Activated T-cell treated with anti-CD3 and anti-CD28 coated beads for 1 hour (primary cell): ENCODE measurements around the gene ITPR3.

Source experiments
- DNase-seq: peaks from one replicate; pipeline ENCODE4 v3.0.0-alpha.2; 2020; ENCODE audit warnings: low read depth

Gene ITPR3

DNA sequence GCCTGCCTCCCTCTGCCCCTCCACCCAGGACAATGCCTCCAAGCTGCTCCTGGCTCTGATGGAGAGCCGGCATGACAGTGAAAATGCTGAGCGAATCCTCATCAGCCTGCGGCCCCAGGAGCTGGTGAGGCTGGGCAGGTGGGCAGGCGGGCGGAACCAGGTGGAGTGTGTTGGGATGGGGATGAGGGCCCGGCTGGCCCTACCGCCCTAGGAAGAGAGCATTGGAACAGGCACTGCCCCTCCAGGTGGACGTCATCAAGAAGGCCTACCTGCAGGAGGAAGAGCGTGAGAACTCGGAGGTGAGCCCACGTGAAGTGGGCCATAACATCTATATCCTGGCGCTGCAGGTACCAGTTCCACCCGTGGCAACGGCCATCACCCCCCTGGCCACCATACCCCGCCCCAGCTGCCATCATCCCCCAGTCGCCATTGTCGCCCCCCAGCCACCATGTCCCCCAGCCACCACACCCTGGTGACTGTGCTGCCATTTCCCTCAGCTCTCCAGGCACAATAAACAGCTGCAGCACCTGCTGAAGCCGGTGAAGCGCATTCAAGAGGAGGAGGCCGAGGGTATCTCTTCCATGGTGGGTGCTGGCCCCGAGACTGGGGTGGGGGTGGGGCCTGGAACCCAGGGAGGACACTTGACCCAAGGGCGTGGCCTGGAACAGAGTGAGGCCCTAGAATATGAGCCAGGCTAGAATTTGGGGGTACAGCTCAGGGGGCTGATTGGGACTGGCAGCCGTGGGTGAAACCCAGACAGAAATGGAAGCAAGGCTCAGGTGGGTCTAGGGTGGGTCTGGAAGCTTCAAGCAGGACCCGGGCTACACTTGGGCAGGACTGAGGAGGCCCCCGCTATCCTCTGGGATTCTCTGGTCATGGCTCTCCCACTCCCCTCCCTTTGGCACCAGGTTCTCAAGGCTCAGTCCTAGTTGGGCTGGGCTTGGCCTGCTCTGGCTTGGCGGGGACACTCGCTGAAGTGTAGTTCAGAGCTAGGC lies 66.2 kb downstream of the ITPR3 start:
- DNase-seq = no peak

- DNase-seq = no peak
Measured at GRCh38 chr6:33688006-33688405, 66.9 kb downstream of the ITPR3 start.

DNA sequence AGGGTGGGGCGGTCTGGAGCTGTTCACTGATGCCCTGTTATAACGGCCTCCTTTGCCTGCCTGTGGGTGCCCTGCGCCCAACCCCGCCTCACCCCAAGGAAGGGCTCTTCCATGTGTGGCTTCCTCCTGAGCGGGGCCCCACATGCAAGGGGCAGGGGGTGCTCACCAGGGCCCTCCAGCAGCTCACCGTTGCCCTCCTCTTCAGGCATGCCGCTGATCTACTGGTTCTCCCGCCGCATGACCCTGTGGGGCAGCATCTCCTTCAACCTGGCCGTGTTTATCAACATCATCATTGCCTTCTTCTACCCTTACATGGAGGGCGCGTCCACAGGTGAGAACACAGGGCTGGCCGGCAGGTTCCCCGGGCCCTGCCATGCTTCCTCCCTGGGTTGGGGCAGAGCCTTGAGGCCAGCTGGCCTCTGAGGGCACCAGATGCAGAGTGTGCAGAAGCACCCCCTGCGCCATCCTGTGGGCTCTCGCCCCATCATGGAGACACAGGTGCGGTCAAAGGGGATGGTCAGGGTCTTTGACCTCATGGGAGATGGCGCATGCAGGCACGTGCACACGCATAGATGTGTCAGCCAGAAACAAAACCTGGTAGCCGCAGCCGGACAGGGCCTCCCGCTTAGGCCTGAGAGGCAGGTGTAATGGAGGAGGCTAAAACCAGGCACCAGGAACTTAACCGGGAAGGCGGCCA lies 67.5 kb downstream of the ITPR3 start:
- no peak for DNase-seq

GRCh38 chr6:33689148-33689494 lies 68.0 kb downstream of the ITPR3 start:
- DNase-seq = no peak

DNA sequence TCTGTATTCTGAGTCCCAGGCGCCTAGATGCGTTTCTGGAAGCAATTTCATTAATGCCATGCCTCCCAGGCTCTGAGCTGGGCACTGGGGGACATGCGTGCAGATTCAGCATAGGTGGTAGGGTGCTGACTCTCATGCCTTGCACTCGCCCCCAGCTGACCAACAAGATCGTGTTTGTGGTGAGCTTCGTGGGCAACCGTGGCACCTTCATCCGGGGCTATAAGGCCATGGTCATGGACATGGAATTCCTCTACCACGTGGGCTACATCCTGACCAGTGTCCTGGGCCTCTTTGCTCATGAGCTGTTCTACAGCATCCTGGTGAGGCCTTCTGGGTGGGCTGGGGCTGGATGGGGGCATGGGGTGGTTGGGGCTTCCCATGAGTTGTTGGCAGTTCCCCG lies 68.8 kb downstream of the ITPR3 start:
- no peak for DNase-seq

DNA sequence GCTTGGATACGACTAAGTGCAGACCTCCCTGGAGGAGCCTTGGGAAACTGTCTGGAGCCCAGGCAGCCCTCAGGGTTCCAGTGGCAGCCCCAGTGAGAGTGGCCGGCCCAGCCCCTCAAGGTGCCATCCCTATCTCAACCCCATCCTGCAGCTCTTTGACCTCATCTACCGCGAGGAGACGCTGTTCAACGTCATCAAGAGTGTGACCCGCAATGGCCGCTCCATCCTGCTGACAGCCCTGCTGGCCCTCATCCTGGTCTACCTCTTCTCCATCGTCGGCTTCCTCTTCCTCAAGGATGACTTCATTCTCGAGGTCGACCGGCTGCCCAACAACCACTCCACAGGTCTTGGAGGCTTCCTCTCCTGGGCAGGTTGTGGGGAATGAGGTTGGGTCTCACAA lies 69.6 kb downstream of the ITPR3 start:
- DNase-seq = no peak

- no peak for DNase-seq
Measured at GRCh38 chr6:33691456-33692077, 70.4 kb downstream of the ITPR3 start.

DNA sequence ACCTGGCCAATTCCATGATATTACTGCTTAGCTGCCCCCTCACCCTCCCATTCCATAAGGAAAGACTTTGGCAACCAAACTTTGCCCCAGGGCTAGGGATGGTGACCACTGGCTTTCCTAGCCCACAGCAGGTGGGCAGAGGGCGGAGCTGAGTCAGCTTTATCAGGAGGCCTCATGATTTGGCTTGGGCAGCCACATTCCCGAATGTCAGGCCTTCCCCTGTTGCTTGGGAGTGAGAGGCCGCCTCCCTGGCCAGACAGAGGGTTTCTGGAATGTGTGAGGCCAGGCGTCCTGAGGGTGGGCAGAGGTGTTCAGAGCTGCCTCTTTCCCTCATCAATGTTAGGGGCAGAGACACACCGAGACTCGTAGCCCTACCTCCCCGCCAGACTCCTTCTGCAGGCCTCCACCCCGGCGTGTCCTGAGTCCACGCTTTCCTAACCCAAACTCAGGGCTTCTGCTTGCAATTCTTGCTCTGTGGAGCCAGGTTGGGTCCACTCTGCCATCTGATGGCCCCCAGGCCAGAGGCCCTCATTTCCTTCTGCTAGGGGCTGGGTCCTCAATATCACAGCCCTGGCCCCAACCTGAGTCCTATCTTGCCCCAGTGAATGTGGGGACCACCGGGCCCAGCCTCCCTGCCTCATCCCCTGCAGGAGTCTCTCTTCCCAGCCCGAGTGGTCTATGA lies 71.1 kb downstream of the ITPR3 start:
- DNase-seq = no peak

GRCh38 chr6:33692760-33693158 lies 71.6 kb downstream of the ITPR3 start:
- peak; percentile 33 for DNase-seq

DNA sequence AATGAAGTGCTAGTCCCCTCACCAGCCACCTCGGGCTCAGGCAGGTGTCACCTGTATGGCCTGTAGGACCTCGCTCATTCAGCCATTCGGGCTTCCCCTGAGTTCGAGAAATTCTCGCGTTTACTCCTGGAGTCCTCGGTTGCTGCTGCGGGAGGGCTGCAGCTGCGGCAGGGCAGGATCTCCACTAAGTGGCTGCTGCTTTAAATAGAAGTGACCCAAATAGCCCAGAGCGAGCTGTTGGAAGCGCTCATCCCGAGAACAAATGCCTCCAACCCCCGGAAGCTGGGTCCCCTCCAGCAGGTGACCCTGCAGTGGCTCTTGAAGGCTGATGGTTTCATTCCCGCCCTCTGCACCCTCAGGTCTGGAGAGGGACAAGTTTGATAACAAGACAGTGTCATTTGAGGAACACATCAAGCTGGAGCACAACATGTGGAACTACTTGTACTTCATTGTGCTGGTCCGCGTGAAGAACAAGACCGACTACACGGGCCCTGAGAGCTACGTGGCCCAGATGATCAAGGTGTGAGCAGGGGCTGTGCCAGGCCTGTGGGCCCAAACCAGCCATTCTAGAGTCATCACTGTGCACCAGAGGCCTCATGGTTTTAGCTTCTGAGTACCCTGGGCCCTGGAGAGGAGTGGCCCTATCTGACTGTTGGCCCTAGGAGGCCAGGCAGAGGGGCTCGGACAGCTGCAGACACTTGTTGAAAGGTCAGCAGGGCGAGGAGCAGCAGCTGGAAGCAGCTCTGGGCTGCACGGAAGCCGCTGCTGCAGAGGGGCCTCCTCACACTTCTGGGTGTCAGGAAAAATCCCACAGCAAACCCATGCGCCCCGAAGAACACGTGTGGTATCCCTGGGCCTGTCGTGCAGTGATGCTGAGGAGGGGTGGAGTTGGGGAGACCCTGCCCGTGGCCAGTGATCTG lies 72.3 kb downstream of the ITPR3 start:
- no peak for DNase-seq

- DNase-seq = peak; percentile 58
Measured at GRCh38 chr6:33694401-33694931, 73.3 kb downstream of the ITPR3 start.

- DNase-seq = no peak
Measured at GRCh38 chr6:33694977-33695376, 73.9 kb downstream of the ITPR3 start.

DNA sequence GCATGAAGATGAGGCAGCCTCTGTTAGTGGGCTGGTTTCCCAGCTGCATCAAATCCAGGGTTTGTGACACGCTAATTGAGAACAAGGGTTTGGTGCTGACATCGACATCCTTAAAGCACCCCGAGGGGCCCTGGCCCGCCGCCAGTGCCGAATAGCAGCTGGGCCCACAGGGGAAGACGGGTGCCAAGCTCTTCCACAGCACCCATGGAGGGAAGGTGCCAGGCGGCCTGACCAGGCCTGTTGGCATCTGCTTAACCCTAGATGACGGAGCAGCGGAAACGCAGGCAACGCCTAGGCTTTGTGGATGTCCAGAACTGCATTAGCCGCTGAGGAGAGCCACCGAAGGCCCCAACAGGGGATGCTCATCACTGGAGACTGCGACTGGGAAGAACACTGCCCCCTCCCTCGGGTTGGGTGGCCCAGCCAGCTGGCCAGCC lies 74.3 kb downstream of the ITPR3 start:
- DNase-seq = no peak

DNA sequence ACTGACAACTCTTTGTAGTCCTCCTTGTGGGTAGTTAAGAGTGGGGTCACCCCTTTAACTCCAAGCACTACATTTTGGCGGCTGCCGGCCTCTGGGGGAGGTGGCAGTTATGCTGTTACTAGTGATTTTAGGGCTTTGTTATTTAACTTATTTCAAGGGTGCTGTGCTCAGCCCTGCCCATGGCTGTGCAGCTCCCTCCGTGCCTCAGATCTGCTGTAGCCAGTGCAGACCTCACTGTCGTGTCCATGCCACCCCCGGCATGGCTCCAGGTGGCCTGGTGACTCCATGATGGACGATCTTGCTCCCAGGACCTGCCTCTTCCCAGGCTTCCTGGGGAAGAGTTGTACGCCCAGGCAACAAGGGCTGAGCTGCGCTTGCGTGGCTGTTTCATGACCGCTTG lies 75.0 kb downstream of the ITPR3 start:
- DNase-seq = no peak

- peak; percentile 18 for DNase-seq
Measured at GRCh38 chr6:33696548-33697518, 75.7 kb downstream of the ITPR3 start.

DNA sequence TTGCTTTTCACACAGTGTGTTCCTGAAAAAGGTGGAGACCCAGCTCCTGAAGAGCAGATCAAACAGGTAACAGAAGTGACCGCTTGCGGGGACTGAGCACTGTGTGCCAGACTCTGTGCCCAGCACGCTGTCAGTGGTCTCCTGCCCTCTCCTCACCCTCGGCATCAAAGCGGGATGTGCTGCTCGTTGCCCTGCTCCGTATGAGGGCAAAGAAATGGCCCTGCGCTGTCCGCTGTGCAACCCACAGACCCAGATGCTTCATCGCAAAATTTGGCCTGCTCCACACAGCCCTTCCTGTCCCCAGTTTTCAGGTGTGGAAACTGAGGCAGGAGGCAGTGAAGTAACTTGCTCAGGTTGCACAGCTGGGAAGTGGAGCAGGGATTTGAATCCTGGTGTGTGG lies 76.7 kb downstream of the ITPR3 start:
- no peak for DNase-seq

DNA sequence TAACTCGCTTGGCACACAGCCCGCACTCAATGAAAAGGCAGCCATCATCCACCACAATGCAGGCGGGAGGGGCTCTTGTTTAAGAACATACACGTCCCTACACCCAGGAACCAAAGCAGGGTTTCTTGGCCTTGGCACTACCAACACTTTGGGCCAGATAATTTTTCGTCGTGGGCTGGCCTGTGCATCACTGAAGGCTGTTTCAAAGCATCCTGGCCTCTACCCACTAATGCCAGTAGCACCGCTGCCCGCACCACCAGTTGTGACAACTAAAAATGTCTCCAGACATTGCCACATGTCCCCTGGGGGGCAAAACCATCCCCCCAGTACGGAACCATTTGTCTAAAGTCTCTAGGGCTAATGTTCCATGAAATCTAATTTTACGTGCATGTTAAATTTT lies 77.4 kb downstream of the ITPR3 start:
- no peak for DNase-seq

- DNase-seq = no peak
Measured at GRCh38 chr6:33699131-33699530, 78.0 kb downstream of the ITPR3 start.

GRCh38 chr6:33699739-33700138 lies 78.6 kb downstream of the ITPR3 start:
- DNase-seq = no peak
